ENCODE results near the gene FLYWCH1.

- no peak for TF ChIP-seq CTCF (IDR thresholded peaks at IDR 0.05; ENCODE audit: low read depth, low read length)
- TF ChIP-seq POLR2A (IDR thresholded peaks at IDR 0.05; ENCODE audit: extremely low read depth, insufficient read length), result no peak
- TF ChIP-seq MAX (IDR thresholded peaks at IDR 0.05; ENCODE audit: low read depth, low read length), result no peak
- no peak for TF ChIP-seq MYC (IDR thresholded peaks at IDR 0.05; ENCODE audit: low read depth, low read length)
Observed at GRCh38 chr16:2949705-2950352, 38.1 kb downstream of the FLYWCH1 start.

Data from NB4 (cell line).